Measurements from ENCODE around the gene CHCHD6. TPM values are rescaled to one million over a fixed set of nuclear protein-coding genes. Genes with fewer than 3 reads are reported as not detected.

The CHCHD6 gene
- total and polyA plus RNA-seq, 2 donors: 10.5 to 14.2 TPM

GRCh38 chr3:126939338-126939718, 235.3 kb downstream of the CHCHD6 start:
- no peak overlapping the region for H3K4me3 ChIP-seq (ENCODE audit: low read length in 2 of 2)
- H3K36me3 ChIP-seq (ENCODE audit: control insufficient read depth in 2 of 2, insufficient read depth in 2 of 2, low read length in 1 of 2): no peaks in the 10 kb centered on the region
- WGBS: 95% methylated on average over 4 of the region's 4 CpGs
- no peak for DNase-seq (ENCODE audit: low read depth in 6 of 9, low spot score in 9 of 9)
- H3K4me1 ChIP-seq (ENCODE audit: control insufficient read depth in 2 of 2, insufficient read depth in 2 of 2, low read length in 2 of 2): no peaks in the 10 kb centered on the region
- H3K9me3 ChIP-seq (ENCODE audit: control insufficient read depth in 2 of 2, insufficient read depth in 1 of 2, low read length in 1 of 2): no peaks in the 10 kb centered on the region
- no peak overlapping the region for H3K27ac ChIP-seq (ENCODE audit: low read depth in 1 of 2, low read length in 1 of 2)
- no peaks in the 10 kb centered on the region for H3K27me3 ChIP-seq (ENCODE audit: control insufficient read depth in 2 of 2, insufficient read depth in 1 of 2, low read length in 1 of 2)

- no peak overlapping the region for H3K27ac ChIP-seq (ENCODE audit: low read depth in 1 of 2, low read length in 1 of 2)
- no peak for DNase-seq (ENCODE audit: low read depth in 6 of 9, low spot score in 9 of 9)
- H3K36me3 ChIP-seq (ENCODE audit: control insufficient read depth in 2 of 2, insufficient read depth in 2 of 2, low read length in 1 of 2): no peaks in the 10 kb centered on the region
- no peaks in the 10 kb centered on the region for H3K9me3 ChIP-seq (ENCODE audit: control insufficient read depth in 2 of 2, insufficient read depth in 1 of 2, low read length in 1 of 2)
- no peaks in the 10 kb centered on the region for H3K27me3 ChIP-seq (ENCODE audit: control insufficient read depth in 2 of 2, insufficient read depth in 1 of 2, low read length in 1 of 2)
- no peaks in the 10 kb centered on the region for H3K4me1 ChIP-seq (ENCODE audit: control insufficient read depth in 2 of 2, insufficient read depth in 2 of 2, low read length in 2 of 2)
- H3K4me3 ChIP-seq (ENCODE audit: low read length in 2 of 2): no peak overlapping the region
- 98% methylated on average over 3 of the region's 3 CpGs for WGBS
These were observed 235.7 kb downstream of the CHCHD6 start for GRCh38 chr3:126939733-126940132.

- DNase-seq (ENCODE audit: low read depth in 6 of 9, low spot score in 9 of 9): no peak
- no peak overlapping the region for H3K4me3 ChIP-seq (ENCODE audit: low read length in 2 of 2)
- H3K4me1 ChIP-seq (ENCODE audit: control insufficient read depth in 2 of 2, insufficient read depth in 2 of 2, low read length in 2 of 2): no peaks in the 10 kb centered on the region
- no peaks in the 10 kb centered on the region for H3K9me3 ChIP-seq (ENCODE audit: control insufficient read depth in 2 of 2, insufficient read depth in 1 of 2, low read length in 1 of 2)
- H3K27ac ChIP-seq (ENCODE audit: low read depth in 1 of 2, low read length in 1 of 2): no peak overlapping the region
- no peaks in the 10 kb centered on the region for H3K36me3 ChIP-seq (ENCODE audit: control insufficient read depth in 2 of 2, insufficient read depth in 2 of 2, low read length in 1 of 2)
- 89% methylated on average over 5 of the region's 5 CpGs for WGBS
- H3K27me3 ChIP-seq (ENCODE audit: control insufficient read depth in 2 of 2, insufficient read depth in 1 of 2, low read length in 1 of 2): no peaks in the 10 kb centered on the region
These were observed 237.8 kb downstream of the CHCHD6 start for GRCh38 chr3:126941721-126942270.

- no peaks in the 10 kb centered on the region for H3K9me3 ChIP-seq (ENCODE audit: control insufficient read depth in 2 of 2, insufficient read depth in 1 of 2, low read length in 1 of 2)
- H3K4me3 ChIP-seq (ENCODE audit: low read length in 2 of 2): no peak overlapping the region
- 87% methylated on average over 12 of the region's 12 CpGs for WGBS
- no peak for DNase-seq (ENCODE audit: low read depth in 6 of 9, low spot score in 9 of 9)
- H3K27ac ChIP-seq (ENCODE audit: low read depth in 1 of 2, low read length in 1 of 2): no peak overlapping the region
- H3K4me1 ChIP-seq (ENCODE audit: control insufficient read depth in 2 of 2, insufficient read depth in 2 of 2, low read length in 2 of 2): peaks cover 0 to 13% of the 10 kb centered on the region in 2 donors
- no peaks in the 10 kb centered on the region for H3K36me3 ChIP-seq (ENCODE audit: control insufficient read depth in 2 of 2, insufficient read depth in 2 of 2, low read length in 1 of 2)
- H3K27me3 ChIP-seq (ENCODE audit: control insufficient read depth in 2 of 2, insufficient read depth in 1 of 2, low read length in 1 of 2): no peaks in the 10 kb centered on the region
These were observed 240.3 kb downstream of the CHCHD6 start for GRCh38 chr3:126944089-126944965.

- peaks cover 0 to 13% of the 10 kb centered on the region in 2 donors for H3K4me1 ChIP-seq (ENCODE audit: control insufficient read depth in 2 of 2, insufficient read depth in 2 of 2, low read length in 2 of 2)
- no peak overlapping the region for H3K4me3 ChIP-seq (ENCODE audit: low read length in 2 of 2)
- H3K27ac ChIP-seq (ENCODE audit: low read depth in 1 of 2, low read length in 1 of 2): no peak overlapping the region
- H3K36me3 ChIP-seq (ENCODE audit: control insufficient read depth in 2 of 2, insufficient read depth in 2 of 2, low read length in 1 of 2): no peaks in the 10 kb centered on the region
- no peak for DNase-seq (ENCODE audit: low read depth in 6 of 9, low spot score in 9 of 9)
- WGBS: 96% methylated on average over 17 of the region's 17 CpGs
- no peaks in the 10 kb centered on the region for H3K9me3 ChIP-seq (ENCODE audit: control insufficient read depth in 2 of 2, insufficient read depth in 1 of 2, low read length in 1 of 2)
- H3K27me3 ChIP-seq (ENCODE audit: control insufficient read depth in 2 of 2, insufficient read depth in 1 of 2, low read length in 1 of 2): no peaks in the 10 kb centered on the region
These were observed 241.2 kb downstream of the CHCHD6 start for GRCh38 chr3:126945171-126945721.

- WGBS: 98% methylated on average over 9 of the region's 9 CpGs
- Histone ChIP-seq H3K27me3 (ENCODE audit: control insufficient read depth in 2 of 2, insufficient read depth in 1 of 2, low read length in 1 of 2) (no peaks in the 10 kb centered on the region), H3K27ac (ENCODE audit: low read depth in 1 of 2, low read length in 1 of 2) (no peak overlapping the region), H3K4me3 (ENCODE audit: low read length in 2 of 2) (no peak overlapping the region), H3K4me1 (ENCODE audit: control insufficient read depth in 2 of 2, insufficient read depth in 2 of 2, low read length in 2 of 2) (peaks cover 0 to 13% of the 10 kb centered on the region in 2 donors), H3K9me3 (ENCODE audit: control insufficient read depth in 2 of 2, insufficient read depth in 1 of 2, low read length in 1 of 2) (no peaks in the 10 kb centered on the region), H3K36me3 (ENCODE audit: control insufficient read depth in 2 of 2, insufficient read depth in 2 of 2, low read length in 1 of 2) (no peaks in the 10 kb centered on the region)
- no peak for DNase-seq (ENCODE audit: low read depth in 6 of 9, low spot score in 9 of 9)
These were observed 241.9 kb downstream of the CHCHD6 start for GRCh38 chr3:126945891-126946290.

GRCh38 chr3:126946405-126946804, 242.4 kb downstream of the CHCHD6 start:
- Histone ChIP-seq H3K4me1 (ENCODE audit: control insufficient read depth in 2 of 2, insufficient read depth in 2 of 2, low read length in 2 of 2) (peaks cover 0 to 13% of the 10 kb centered on the region in 2 donors), H3K27me3 (ENCODE audit: control insufficient read depth in 2 of 2, insufficient read depth in 1 of 2, low read length in 1 of 2) (no peaks in the 10 kb centered on the region), H3K27ac (ENCODE audit: low read depth in 1 of 2, low read length in 1 of 2) (no peak overlapping the region), H3K9me3 (ENCODE audit: control insufficient read depth in 2 of 2, insufficient read depth in 1 of 2, low read length in 1 of 2) (no peaks in the 10 kb centered on the region), H3K4me3 (ENCODE audit: low read length in 2 of 2) (no peak overlapping the region), H3K36me3 (ENCODE audit: control insufficient read depth in 2 of 2, insufficient read depth in 2 of 2, low read length in 1 of 2) (no peaks in the 10 kb centered on the region)
- WGBS: 98% methylated on average over 11 of the region's 11 CpGs
- DNase-seq (ENCODE audit: low read depth in 6 of 9, low spot score in 9 of 9): no peak

GRCh38 chr3:126947429-126947828, 243.4 kb downstream of the CHCHD6 start:
- Histone ChIP-seq H3K36me3 (ENCODE audit: control insufficient read depth in 2 of 2, insufficient read depth in 2 of 2, low read length in 1 of 2) (no peaks in the 10 kb centered on the region), H3K27ac (ENCODE audit: low read depth in 1 of 2, low read length in 1 of 2) (no peak overlapping the region), H3K9me3 (ENCODE audit: control insufficient read depth in 2 of 2, insufficient read depth in 1 of 2, low read length in 1 of 2) (no peaks in the 10 kb centered on the region), H3K27me3 (ENCODE audit: control insufficient read depth in 2 of 2, insufficient read depth in 1 of 2, low read length in 1 of 2) (no peaks in the 10 kb centered on the region), H3K4me3 (ENCODE audit: low read length in 2 of 2) (no peak overlapping the region), H3K4me1 (ENCODE audit: control insufficient read depth in 2 of 2, insufficient read depth in 2 of 2, low read length in 2 of 2) (peaks cover 0 to 13% of the 10 kb centered on the region in 2 donors)
- peak in 7 of 9 donors; percentile 7 to 67 (median 49) for DNase-seq (ENCODE audit: low read depth in 6 of 9, low spot score in 9 of 9)
- WGBS: 37% methylated on average over 8 of the region's 8 CpGs

- DNase-seq (ENCODE audit: low read depth in 6 of 9, low spot score in 9 of 9): no peak
- Histone ChIP-seq H3K9me3 (ENCODE audit: control insufficient read depth in 2 of 2, insufficient read depth in 1 of 2, low read length in 1 of 2) (no peaks in the 10 kb centered on the region), H3K4me3 (ENCODE audit: low read length in 2 of 2) (no peak overlapping the region), H3K4me1 (ENCODE audit: control insufficient read depth in 2 of 2, insufficient read depth in 2 of 2, low read length in 2 of 2) (peaks cover 0 to 13% of the 10 kb centered on the region in 2 donors), H3K27ac (ENCODE audit: low read depth in 1 of 2, low read length in 1 of 2) (no peak overlapping the region), H3K27me3 (ENCODE audit: control insufficient read depth in 2 of 2, insufficient read depth in 1 of 2, low read length in 1 of 2) (no peaks in the 10 kb centered on the region), H3K36me3 (ENCODE audit: control insufficient read depth in 2 of 2, insufficient read depth in 2 of 2, low read length in 1 of 2) (no peaks in the 10 kb centered on the region)
- 96% methylated on average over 14 of the region's 14 CpGs for WGBS
These were observed 245.0 kb downstream of the CHCHD6 start for GRCh38 chr3:126948980-126949535.
